H1 (cell line): ENCODE results near the gene HSPA1A. TPM values are rescaled to one million over a fixed set of nuclear protein-coding genes. Genes with fewer than 3 reads are reported as not detected.

Experiments
- CTCF ChIA-PET: fragments of 300-600 bp; sonication (Branson Sonifier 250); formaldehyde crosslinking; loops from one replicate; lab custom pipeline; 2021; ENCODE audit not compliant: partially characterized antibody; lab: Charles Lee
- POLR2A ChIA-PET: fragments of 300-600 bp; sonication (Branson Sonifier 250); formaldehyde crosslinking; loops from one replicate; lab custom pipeline; 2021; ENCODE audit warnings: inconsistent platforms; ENCODE audit not compliant: partially characterized antibody; lab: Charles Lee
- DNase-seq, 2 experiments: peaks; one replicate each; pipeline versions ENCODE4 v3.0.0 to v3.0.0-alpha.2; 2010 to 2022; ENCODE audit warnings: low spot score in 2 of 2, low read depth in 1 of 2, mixed read lengths in 1 of 2
- FAIRE-seq: peaks from 2 replicates; lab custom pipeline; 2011; peaks lifted over from hg19 to GRCh38; lab: Jason Lieb, UNC
- H2AFZ ChIP-seq: 2 replicates; pipeline ENCODE4 v1.8.1; 2012; ENCODE audit warnings: low read length, inconsistent platforms
- H2AK5ac ChIP-seq: 2 replicates; pipeline ENCODE4 v1.6.1; 2013; ENCODE audit warnings: low read depth, low read length
- H2BK120ac ChIP-seq: replicated peaks from 2 replicates; pipeline ENCODE3; 2013; ENCODE audit warnings: low read depth, low read length, inconsistent platforms
- H2BK12ac ChIP-seq: 2 replicates; pipeline ENCODE4 v1.6.1; 2013; ENCODE audit warnings: low read depth, low read length
- H2BK15ac ChIP-seq: 2 replicates; pipeline ENCODE4 v1.6.1; 2013; ENCODE audit warnings: low read length
- H2BK20ac ChIP-seq: 2 replicates; pipeline ENCODE4 v1.6.1; 2013; ENCODE audit warnings: low read length
- H2BK5ac ChIP-seq: 2 replicates; pipeline ENCODE4 v1.6.1; 2013; ENCODE audit warnings: low read depth, low read length
- H3K14ac ChIP-seq: 2 replicates; pipeline ENCODE4 v1.6.1; 2013; ENCODE audit warnings: inconsistent platforms; ENCODE audit not compliant: insufficient read length
- H3K18ac ChIP-seq: 2 replicates; pipeline ENCODE4 v1.6.1; 2013; ENCODE audit warnings: low read length; ENCODE audit errors: extremely low read depth
- H3K23ac ChIP-seq: 2 replicates; pipeline ENCODE4 v1.6.1; 2013; ENCODE audit warnings: inconsistent platforms; ENCODE audit not compliant: insufficient read length
- H3K23me2 ChIP-seq: 2 replicates; pipeline ENCODE4 v1.6.1; 2013; ENCODE audit warnings: low read depth, low read length
- H3K27ac ChIP-seq: 2 replicates; pipeline ENCODE4 v1.6.1; 2011; ENCODE audit warnings: low read depth, low read length, inconsistent platforms
- H3K27me3 ChIP-seq, 4 experiments: replicated peaks in 1 of 4; 1 replicate in 1 of 4; 2 replicates in 3 of 4; pipeline versions ENCODE4 v1.6.1 to v1.8.1; 2011 to 2013; ENCODE audit warnings: low read length in 3 of 4, mild to moderate bottlenecking in 3 of 4, inconsistent platforms in 2 of 4, mixed read lengths in 2 of 4, moderate library complexity in 1 of 4; ENCODE audit not compliant: control insufficient read depth in 3 of 4, insufficient read depth in 3 of 4; ENCODE audit errors: extremely low read depth in 1 of 4
- H3K36me3 ChIP-seq, 4 experiments: 2 replicates each; pipeline versions ENCODE4 v1.6.1 to v1.8.1; 2011 to 2013; ENCODE audit warnings: mild to moderate bottlenecking in 4 of 4, low read length in 3 of 4, moderate library complexity in 2 of 4, control low read depth in 1 of 4, inconsistent platforms in 1 of 4; ENCODE audit not compliant: insufficient read depth in 4 of 4, control insufficient read depth in 2 of 4
- H3K4ac ChIP-seq: replicated peaks from 2 replicates; pipeline ENCODE3; 2013; ENCODE audit warnings: low read length, low read depth, mixed read lengths, inconsistent platforms; ENCODE audit not compliant: insufficient read length
- H3K4me1 ChIP-seq, 4 experiments: replicated peaks in 1 of 4; 1 replicate in 1 of 4; 2 replicates in 3 of 4; pipeline versions ENCODE4 v1.6.1 to v1.8.1; 2011 to 2013; ENCODE audit warnings: low read length in 3 of 4, inconsistent platforms in 2 of 4, mixed read lengths in 1 of 4; ENCODE audit not compliant: insufficient read depth in 4 of 4, control insufficient read depth in 3 of 4
- H3K4me2 ChIP-seq, 2 experiments: 2 replicates each; pipeline versions ENCODE4 v1.6.1 to v1.8.1; 2011 to 2013; ENCODE audit warnings: low read depth in 2 of 2, low read length in 2 of 2, control low read depth in 1 of 2, inconsistent platforms in 1 of 2, mild to moderate bottlenecking in 1 of 2; ENCODE audit not compliant: insufficient read depth in 1 of 2
- H3K4me3 ChIP-seq, 4 experiments: fragments of 200-600, 300-600 bp in 1 of 4; sonication (generic), shearing (Covaris generic), sonication (Bioruptor Twin) in 1 of 4; 2 replicates each; pipeline versions ENCODE4 v1.5.1 to v1.8.1; 2011 to 2016; ENCODE audit warnings: low read length in 4 of 4, low read depth in 3 of 4, control low read depth in 2 of 4, inconsistent platforms in 2 of 4, mild to moderate bottlenecking in 2 of 4, mixed read lengths in 1 of 4, moderate library complexity in 1 of 4; ENCODE audit not compliant: insufficient read depth in 2 of 4; ENCODE audit errors: extremely low read depth in 1 of 4
- H3K56ac ChIP-seq: replicated peaks from 2 replicates; pipeline ENCODE3; 2013; ENCODE audit warnings: low read depth, mild to moderate bottlenecking, mixed read lengths, low read length, inconsistent platforms; ENCODE audit not compliant: insufficient read length
- H3K79me1 ChIP-seq: 2 replicates; pipeline ENCODE4 v1.6.1; 2013; ENCODE audit warnings: low read depth, low read length, control low read depth
- H3K79me2 ChIP-seq, 2 experiments: 2 replicates each; pipeline versions ENCODE4 v1.6.1 to v1.8.1; 2012 to 2013; ENCODE audit warnings: low read length in 2 of 2, mild to moderate bottlenecking in 2 of 2, inconsistent platforms in 1 of 2; ENCODE audit not compliant: insufficient read depth in 2 of 2, control insufficient read depth in 1 of 2
- H3K9ac ChIP-seq, 4 experiments: replicated peaks in 1 of 4; 1 replicate in 1 of 4; 2 replicates in 3 of 4; pipeline versions ENCODE4 v1.6.1 to v1.8.1; 2011 to 2013; ENCODE audit warnings: low read depth in 3 of 4, low read length in 3 of 4, control low read depth in 2 of 4, mild to moderate bottlenecking in 2 of 4, moderate library complexity in 2 of 4, inconsistent platforms in 1 of 4; ENCODE audit errors: extremely low read depth in 1 of 4
- H3K9me3 ChIP-seq, 2 experiments: 2 replicates each; pipeline versions ENCODE4 v1.6.1 to v1.8.1; 2012 to 2013; ENCODE audit warnings: mild to moderate bottlenecking in 2 of 2, moderate library complexity in 2 of 2, control low read depth in 1 of 2, inconsistent platforms in 1 of 2, low read depth in 1 of 2, low read length in 1 of 2, mixed read lengths in 1 of 2; ENCODE audit not compliant: insufficient read depth in 2 of 2
- H4K20me1 ChIP-seq, 2 experiments: replicated peaks in 1 of 2; 2 replicates each; pipeline versions ENCODE3 to v1.8.1; 2011 to 2013; ENCODE audit warnings: inconsistent platforms in 2 of 2, low read length in 2 of 2, mild to moderate bottlenecking in 1 of 2; ENCODE audit not compliant: insufficient read depth in 2 of 2, control insufficient read depth in 1 of 2
- H4K5ac ChIP-seq: 2 replicates; pipeline ENCODE4 v1.6.1; 2013; ENCODE audit warnings: low read length, low read depth, mixed read lengths, inconsistent platforms; ENCODE audit not compliant: insufficient read length
- H4K8ac ChIP-seq: 2 replicates; pipeline ENCODE4 v1.8.0; 2013; ENCODE audit warnings: mild to moderate bottlenecking, moderate library complexity, low read length, inconsistent platforms; ENCODE audit not compliant: insufficient read depth; ENCODE audit errors: extremely low read depth
- H4K91ac ChIP-seq: replicated peaks from 2 replicates; pipeline ENCODE3; 2013; ENCODE audit warnings: low read length, mixed read lengths, inconsistent platforms; ENCODE audit not compliant: insufficient read length
- KDM5A ChIP-seq: fragments of 200-600 bp; IDR thresholded peaks from 2 replicates; pipeline ENCODE4 v1.7.1; 2012; ENCODE audit warnings: mild to moderate bottlenecking, low read length, inconsistent platforms, mixed read lengths
- POU5F1 ChIP-seq: IDR thresholded peaks from 2 replicates; pipeline ENCODE4 v1.6.1; 2011; ENCODE audit warnings: low read depth, mild to moderate bottlenecking, low read length, moderate library complexity
- RAD21 ChIP-seq, 2 experiments: IDR thresholded peaks in 1 of 2; conservative IDR thresholded peaks in 1 of 2; 2 replicates each; pipeline ENCODE4 v1.6.1; 2011; ENCODE audit warnings: low read depth in 2 of 2, low read length in 2 of 2, improper control_type of control experiment in 1 of 2, inconsistent platforms in 1 of 2, mild to moderate bottlenecking in 1 of 2, moderate library complexity in 1 of 2
- SAP30 ChIP-seq: fragments of 300-600 bp; sonication (generic); IDR thresholded peaks from 2 replicates; pipeline ENCODE4 v1.7.1; 2012; ENCODE audit warnings: low read length, moderate library complexity, mild to moderate bottlenecking, inconsistent platforms; ENCODE audit not compliant: insufficient read depth, insufficient replicate concordance
- SIN3A ChIP-seq, 2 experiments: IDR thresholded peaks in 1 of 2; conservative IDR thresholded peaks in 1 of 2; 2 replicates each; pipeline ENCODE4 v1.6.1; 2011 to 2012; ENCODE audit warnings: low read length in 2 of 2, improper control_type of control experiment in 1 of 2, low read depth in 1 of 2, mild to moderate bottlenecking in 1 of 2
- WGBS, 2 experiments: shearing (Covaris generic) in 1 of 2; methylation state at CpG; one replicate each; pipeline versions ENCODE4 v1.1.6 to v1.1.7; 2013 to 2015; ENCODE audit warnings: low lambda C conversion rate in 2 of 2, mixed read lengths in 2 of 2, inconsistent platforms in 1 of 2, low coverage in 1 of 2, missing lambda C conversion rate in 1 of 2; ENCODE audit not compliant: insufficient replicate concordance in 2 of 2, insufficient coverage in 1 of 2, insufficient read length in 1 of 2; ENCODE audit errors: extremely low coverage in 1 of 2, missing lambda C conversion rate in 1 of 2; 5-methylcytosine and 5-hydroxymethylcytosine counted together
- polyA plus RNA-seq, 7 experiments: library from polyadenylated mRNA; depleted of rRNA in 3 of 7; stranded (reverse) in 5 of 7; unstranded in 2 of 7; fragments of >200 nt in 5 of 7; fragments of 200-250 nt in 2 of 7; gene quantifications; 1 replicate in 5 of 7; 2 replicates in 1 of 7; 4 replicates in 1 of 7; pipeline versions ENCODE4 v1.2.1 to v1.2.3, GENCODE V29; 2011 to 2013; ENCODE audit warnings: missing spikeins in 2 of 7, mixed read lengths in 2 of 7
- total RNA-seq: library from RNA; stranded (reverse); fragmentation: NEBNext Ultra II Directional; extraction: Animal tissue kit (Norgen Biotek cat#: 25700); gene quantifications from 2 replicates; pipeline ENCODE4 v1.2.1, GENCODE V29; 2021
- TF ChIP-seq, protein P1 (sequence below), 3 experiments: IDR thresholded peaks; 1 replicate in 2 of 3; 2 replicates in 1 of 3; pipeline versions ENCODE4 v1.5.1 to v1.6.1; 2011; ENCODE audit warnings: low read length in 3 of 3, mild to moderate bottlenecking in 3 of 3, inconsistent platforms in 2 of 3, low read depth in 1 of 3, moderate library complexity in 1 of 3; ENCODE audit not compliant: insufficient read depth in 1 of 3; ENCODE audit errors: control extremely low read depth in 1 of 3

Gene HSPA1A
- total and polyA plus RNA-seq, 2 of the 8 experiments (the other 6 are each of a cell fraction or from before 2014, with no cell fraction given), result 40.7 to 54.0 TPM

DNA sequence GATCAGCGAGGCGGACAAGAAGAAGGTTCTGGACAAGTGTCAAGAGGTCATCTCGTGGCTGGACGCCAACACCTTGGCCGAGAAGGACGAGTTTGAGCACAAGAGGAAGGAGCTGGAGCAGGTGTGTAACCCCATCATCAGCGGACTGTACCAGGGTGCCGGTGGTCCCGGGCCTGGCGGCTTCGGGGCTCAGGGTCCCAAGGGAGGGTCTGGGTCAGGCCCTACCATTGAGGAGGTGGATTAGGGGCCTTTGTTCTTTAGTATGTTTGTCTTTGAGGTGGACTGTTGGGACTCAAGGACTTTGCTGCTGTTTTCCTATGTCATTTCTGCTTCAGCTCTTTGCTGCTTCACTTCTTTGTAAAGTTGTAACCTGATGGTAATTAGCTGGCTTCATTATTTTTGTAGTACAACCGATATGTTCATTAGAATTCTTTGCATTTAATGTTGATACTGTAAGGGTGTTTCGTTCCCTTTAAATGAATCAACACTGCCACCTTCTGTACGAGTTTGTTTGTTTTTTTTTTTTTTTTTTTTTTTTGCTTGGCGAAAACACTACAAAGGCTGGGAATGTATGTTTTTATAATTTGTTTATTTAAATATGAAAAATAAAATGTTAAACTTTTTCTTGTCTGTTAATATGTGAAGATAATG, 14.4 kb downstream of the HSPA1A start:
- Histone ChIP-seq H3K27ac (no peak overlapping the region), H3K4me1 (peaks cover 4 to 12% (median 9%) of the 10 kb centered on the region in 4 experiments; a peak in 6 of 7 replicates), H2BK120ac (no peak overlapping the region), H3K9me3 (no peaks in the 10 kb centered on the region), H2AFZ (no peak overlapping the region), H2BK5ac (no peak overlapping the region), H3K14ac (no peak overlapping the region), H4K91ac (no peak overlapping the region), H3K27me3 (no peaks in the 10 kb centered on the region), H2BK12ac (no peak overlapping the region), H3K23ac (no peak overlapping the region), H4K5ac (no peak overlapping the region), H3K79me1 (peaks cover 2% of the 10 kb centered on the region; the same call in 1 of the 2 replicates), H3K4ac (no peak overlapping the region), H2BK20ac (no peak overlapping the region), H2BK15ac (no peak overlapping the region), H3K18ac (no peak overlapping the region), H4K20me1 (peaks cover 0 to 3% of the 10 kb centered on the region in 2 experiments), H3K36me3 (no peaks in the 10 kb centered on the region), H3K56ac (no peak overlapping the region), H3K79me2 (peaks cover 0 to 23% of the 10 kb centered on the region in 2 experiments; a peak in 2 of 4 replicates), H3K4me2 (peak overlapping the region; percentile 81 to 89), H4K8ac (no peak overlapping the region), H3K4me3 (peak overlapping the region; percentile 60 to 91 (median 80)), H3K9ac (peak overlapping the region in 1 of 4 experiments; percentile 70; a peak in 1 of 7 replicates), H2AK5ac (no peak overlapping the region), H3K23me2 (peaks cover 13% of the 10 kb centered on the region)
- 20% methylated on average over 12 of the region's 15 CpGs; no CpG with 5 or more reads in 1 of the 2 experiments for WGBS, 2 experiments
- DNase-seq, result no peak
- FAIRE-seq, result no peak
- TF ChIP-seq, protein P1, sequence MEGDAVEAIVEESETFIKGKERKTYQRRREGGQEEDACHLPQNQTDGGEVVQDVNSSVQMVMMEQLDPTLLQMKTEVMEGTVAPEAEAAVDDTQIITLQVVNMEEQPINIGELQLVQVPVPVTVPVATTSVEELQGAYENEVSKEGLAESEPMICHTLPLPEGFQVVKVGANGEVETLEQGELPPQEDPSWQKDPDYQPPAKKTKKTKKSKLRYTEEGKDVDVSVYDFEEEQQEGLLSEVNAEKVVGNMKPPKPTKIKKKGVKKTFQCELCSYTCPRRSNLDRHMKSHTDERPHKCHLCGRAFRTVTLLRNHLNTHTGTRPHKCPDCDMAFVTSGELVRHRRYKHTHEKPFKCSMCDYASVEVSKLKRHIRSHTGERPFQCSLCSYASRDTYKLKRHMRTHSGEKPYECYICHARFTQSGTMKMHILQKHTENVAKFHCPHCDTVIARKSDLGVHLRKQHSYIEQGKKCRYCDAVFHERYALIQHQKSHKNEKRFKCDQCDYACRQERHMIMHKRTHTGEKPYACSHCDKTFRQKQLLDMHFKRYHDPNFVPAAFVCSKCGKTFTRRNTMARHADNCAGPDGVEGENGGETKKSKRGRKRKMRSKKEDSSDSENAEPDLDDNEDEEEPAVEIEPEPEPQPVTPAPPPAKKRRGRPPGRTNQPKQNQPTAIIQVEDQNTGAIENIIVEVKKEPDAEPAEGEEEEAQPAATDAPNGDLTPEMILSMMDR (IDR thresholded peaks at IDR 0.05; ENCODE audit: control extremely low read depth in 1 of 3, insufficient read depth in 1 of 3, low read depth in 1 of 3, low read length in 3 of 3), result peak in 1 of 3 experiments; percentile 14; a peak in 1 of 4 replicates
- TF ChIP-seq KDM5A (peak; percentile 73; the same call in 1 of the 2 replicates), SAP30 (no peak), SIN3A (conservative IDR thresholded peaks at IDR 0.05 in 1 of 2, IDR thresholded peaks at IDR 0.05 in 1 of 2; ENCODE audit: low read depth in 1 of 2, low read length in 2 of 2) (peak in 1 of 2 experiments; percentile 57; a peak in 1 of 4 replicates), POU5F1 (no peak), RAD21 (IDR thresholded peaks at IDR 0.05 in 1 of 2, conservative IDR thresholded peaks at IDR 0.05 in 1 of 2; ENCODE audit: low read depth in 2 of 2, low read length in 2 of 2) (peak; percentile 58 to 73)
- ChIA-PET CTCF (interaction anchor here (1.0 to 3.5 kb wide), 37 partner anchors 8 to 178 kb away, joined by 3 to 27 read pairs (median 5); partner anchors contain the start of genes BAG6, CLIC1, LSM2 and LY6G5C), POLR2A (interaction anchor here (0.8 to 11.4 kb wide), 16 partner anchors 8 to 208 kb away, joined by 3 to 189 read pairs (median 4); partner anchors contain the start of genes BAG6, LY6G5C, LY6G6C and MPIG6B)
